Activated CD4-positive, CD25-positive, alpha-beta regulatory T cell (primary cell): Measurements from ENCODE around the gene CFAP57.
"Not testable (repeated sequence)": the region's sequence is repeated elsewhere in the genome, so short reads cannot be mapped to it uniquely, and the experiment has no call there.

ENCODE experiments used
- DNase-seq, 4 experiments: peaks; one replicate each; lab custom pipeline; 2025; lab: John Stamatoyannopoulos, UW

The CFAP57 gene

GRCh38 chr1:43171876-43172526, at the start of gene CFAP57, which contains the start of gene EBNA1BP2:
Gene CFAP57, plus strand, starts transcription at chr1:43172330. Its CDS starts 424 bp downstream, at chr1:43172754.
Gene EBNA1BP2, minus strand, starts transcription at chr1:43172290. Its CDS starts 172 bp downstream, at chr1:43172118.
- peak; percentile 74 to 85 (median 78) for DNase-seq

DNA sequence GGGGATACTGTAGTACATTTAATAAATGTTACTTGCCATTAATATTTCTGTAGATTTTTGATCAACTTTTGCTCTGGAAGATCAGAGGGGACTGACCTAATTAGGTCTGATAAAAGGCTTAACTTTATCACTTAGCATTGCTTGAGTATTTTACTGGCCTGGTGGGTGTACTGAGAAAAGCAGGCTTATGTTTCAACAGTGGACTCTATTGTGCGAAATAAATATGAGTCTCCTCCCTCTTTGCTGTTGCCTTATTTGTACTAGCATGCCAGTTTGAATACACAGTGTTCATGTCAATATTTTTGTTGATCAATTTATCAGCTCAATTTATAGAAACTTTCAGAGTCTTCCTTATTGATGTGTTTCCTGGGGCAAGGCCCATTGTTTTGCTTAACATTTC, 49.1 kb upstream of the CFAP57 start:
- DNase-seq: no peak

GRCh38 chr1:43128816-43129215, 43.3 kb upstream of the CFAP57 start:
- DNase-seq: no peak

DNA sequence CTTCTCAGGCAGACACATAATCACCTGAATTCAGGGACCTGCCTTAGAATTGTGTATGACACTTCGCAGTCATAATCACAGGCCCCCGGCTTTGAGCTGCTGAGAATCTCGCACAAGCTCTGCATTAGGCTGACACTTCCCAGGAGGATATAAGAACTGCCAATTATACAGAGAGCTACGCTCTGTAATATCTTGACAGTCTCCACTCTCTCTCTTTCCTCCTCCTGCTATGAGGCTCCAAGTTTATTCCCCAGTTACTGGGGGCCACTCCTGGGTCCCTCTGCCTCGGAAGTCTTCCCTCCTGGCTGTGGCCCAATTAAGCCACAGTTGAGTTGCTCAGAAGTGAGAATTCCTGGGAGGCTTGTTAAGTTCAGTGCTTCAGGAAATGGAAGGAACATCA, 42.7 kb upstream of the CFAP57 start:
- no peak for DNase-seq

- DNase-seq: no peak
Observed at GRCh38 chr1:43134068-43134467, 38.1 kb upstream of the CFAP57 start.

DNA sequence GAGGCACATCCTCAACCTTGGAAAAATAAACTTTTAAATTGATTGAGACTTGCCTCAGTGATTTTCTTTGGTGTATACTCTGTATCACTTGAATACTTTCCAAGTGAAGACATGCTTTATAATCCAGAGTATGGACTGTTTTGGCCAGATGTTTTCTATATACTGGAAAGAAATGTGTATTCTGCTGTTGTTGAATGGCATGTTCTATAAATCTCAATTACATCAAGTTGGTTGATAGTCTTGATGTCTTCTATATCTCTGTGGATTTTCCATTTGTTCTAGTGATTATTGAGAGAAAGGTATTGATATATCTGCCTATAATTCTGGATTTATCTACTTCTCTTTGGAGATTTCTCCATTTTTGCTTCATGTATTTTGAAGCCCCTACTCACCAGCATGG, 37.5 kb upstream of the CFAP57 start:
- DNase-seq: no peak

DNA sequence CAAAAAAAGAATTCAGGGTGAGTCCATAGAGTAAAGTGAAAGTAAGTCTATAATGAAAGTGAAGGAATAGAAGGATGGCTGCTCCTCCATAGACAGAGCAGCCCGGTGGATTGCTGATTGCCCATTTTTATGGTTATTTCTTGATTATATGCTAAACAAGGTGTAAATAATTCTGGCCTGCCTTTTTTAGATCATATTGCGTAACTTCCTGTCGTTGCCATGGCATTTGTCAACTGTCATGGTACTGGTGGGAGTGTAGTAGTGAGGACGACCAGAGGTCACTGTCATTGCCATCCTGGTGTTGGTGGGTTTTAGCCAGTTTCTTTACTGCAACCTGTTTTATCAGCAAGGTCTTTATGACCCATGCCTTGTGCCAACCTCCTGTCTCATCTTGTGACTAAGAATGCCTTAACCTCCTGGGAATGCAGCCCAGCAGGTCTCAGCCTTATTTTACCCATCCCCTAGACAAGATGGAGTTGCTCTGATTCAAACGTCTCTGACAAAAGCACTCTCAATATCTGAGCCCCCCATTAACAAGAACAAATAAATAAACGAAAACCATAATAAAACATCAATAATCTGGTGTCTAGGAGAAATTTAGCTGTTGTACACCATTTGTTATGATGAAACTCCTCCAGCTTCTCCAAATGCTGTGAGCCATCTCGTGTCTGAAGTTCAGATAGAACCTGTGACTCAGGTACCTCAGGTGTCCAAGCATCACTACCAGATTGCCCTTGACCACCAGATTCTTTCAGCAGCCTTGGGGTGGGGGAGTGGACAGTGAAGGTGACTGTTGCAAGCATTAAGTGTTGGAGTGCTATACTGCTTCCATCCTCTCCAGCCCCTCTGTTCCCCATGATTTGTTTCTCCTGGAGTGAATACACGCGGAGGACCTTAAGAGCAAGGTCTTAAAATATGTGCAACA, 36.0 kb upstream of the CFAP57 start:
- no peak for DNase-seq

DNA sequence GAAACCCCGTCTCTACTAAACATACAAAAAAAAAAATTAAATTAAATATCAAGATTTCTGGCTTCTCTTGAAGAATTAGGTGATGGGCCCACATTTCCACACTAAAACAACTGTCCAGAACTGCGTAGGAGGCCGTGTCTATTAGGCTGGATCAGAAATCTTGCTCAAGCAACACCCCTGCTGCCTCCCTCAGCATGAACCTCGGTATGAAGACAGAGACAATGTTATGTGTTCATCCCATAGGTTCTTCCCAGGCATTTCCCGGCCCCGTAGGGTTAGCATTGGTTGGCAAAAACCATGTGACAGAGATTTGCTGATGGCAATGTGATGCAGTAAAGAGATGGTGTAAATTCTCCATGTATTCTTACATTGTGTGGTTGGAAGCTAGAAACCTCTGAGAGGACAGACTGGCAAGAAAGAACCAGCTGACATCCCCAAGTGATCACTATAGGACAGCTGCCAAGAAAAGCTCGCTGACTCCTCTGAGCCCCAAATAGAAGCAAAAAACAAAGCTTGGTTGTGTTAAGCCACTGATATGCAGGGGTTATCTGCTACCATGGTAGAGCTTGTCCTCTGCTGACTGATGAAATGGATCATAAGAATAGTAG, 34.6 kb upstream of the CFAP57 start:
- no peak for DNase-seq

GRCh38 chr1:43139295-43139694, 32.8 kb upstream of the CFAP57 start:
- DNase-seq: not testable (repeated sequence)

DNA sequence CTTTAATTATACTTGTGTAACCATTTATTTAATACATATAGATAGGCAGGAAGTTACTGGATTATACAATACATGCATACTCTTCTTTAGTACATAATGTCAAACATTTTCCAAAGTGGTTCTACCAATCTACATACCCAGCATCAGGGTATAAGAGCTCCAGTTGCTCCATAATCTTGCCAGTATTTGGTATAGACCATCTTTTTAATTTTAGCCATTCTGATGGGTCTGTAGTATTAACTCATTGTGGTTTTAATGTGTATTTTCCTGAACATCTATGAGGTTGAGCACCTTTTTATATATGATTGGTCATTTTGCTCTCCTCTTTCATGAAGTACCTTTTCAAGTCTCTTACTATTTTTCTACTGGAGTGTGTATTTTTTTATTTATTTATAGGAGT, 32.1 kb upstream of the CFAP57 start:
- no peak for DNase-seq

DNA sequence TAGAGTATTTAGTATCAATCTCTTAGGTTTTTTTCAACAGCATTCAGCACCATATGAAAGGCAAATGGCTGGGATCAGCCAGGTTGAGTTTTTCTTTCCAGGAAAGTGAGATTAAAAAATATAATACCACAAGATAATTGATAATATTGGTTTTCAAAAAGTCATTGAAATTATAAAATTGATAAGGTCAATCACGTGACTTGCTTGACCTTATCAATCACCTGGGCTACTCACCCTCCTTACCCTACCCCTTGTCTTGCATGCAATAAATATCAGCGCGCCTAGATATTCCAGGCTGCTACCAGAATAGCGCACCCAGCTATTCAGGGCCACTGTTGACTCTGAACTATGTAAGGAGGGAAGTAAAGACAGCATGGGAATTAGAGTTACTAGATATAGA, 31.5 kb upstream of the CFAP57 start:
- DNase-seq: no peak

- DNase-seq: no peak
Observed at GRCh38 chr1:43143441-43143888, 28.7 kb upstream of the CFAP57 start.

- DNase-seq: no peak
Observed at GRCh38 chr1:43144237-43144636, 27.9 kb upstream of the CFAP57 start.

DNA sequence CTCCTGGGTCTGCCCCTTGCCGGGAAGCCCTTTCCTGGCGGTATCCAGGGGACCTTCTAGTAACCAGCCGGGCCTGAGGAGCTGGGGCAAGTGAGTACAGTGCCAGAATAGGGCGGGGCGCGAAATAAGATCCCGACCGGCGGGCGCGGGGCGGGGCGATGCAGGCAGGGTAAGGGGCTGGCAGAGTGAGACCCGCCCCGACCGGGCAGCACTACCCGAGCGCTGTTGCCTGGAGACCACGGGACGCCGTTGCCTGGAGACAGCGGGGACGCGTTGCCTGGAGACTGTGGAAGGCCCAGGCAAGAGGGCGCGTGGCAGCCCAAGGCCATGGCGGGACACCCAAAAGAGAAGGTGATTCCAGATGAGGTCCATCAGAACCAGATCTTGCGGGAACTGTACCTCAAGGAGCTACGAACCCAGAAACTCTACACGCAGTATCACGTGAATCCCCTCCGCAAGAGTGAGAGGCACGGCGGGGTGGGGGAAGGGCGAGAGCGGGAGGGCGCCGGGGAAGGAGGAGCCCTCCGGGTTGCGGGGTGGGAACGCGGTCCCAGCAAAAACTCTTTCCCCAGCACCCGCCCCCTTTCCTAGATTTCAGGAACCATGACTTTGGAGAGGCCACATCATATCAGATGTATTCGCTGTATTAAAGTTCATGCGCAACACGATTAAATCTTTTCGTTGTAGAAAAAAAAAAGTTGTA, 24.4 kb upstream of the CFAP57 start:
- peak in 1 of 4 experiments; percentile 8 for DNase-seq

- no peak for DNase-seq
Observed at GRCh38 chr1:43149889-43150288, 22.2 kb upstream of the CFAP57 start.

GRCh38 chr1:43152866-43153265, 19.3 kb upstream of the CFAP57 start:
- no peak for DNase-seq

- no peak for DNase-seq
Observed at GRCh38 chr1:43153443-43153842, 18.7 kb upstream of the CFAP57 start.

DNA sequence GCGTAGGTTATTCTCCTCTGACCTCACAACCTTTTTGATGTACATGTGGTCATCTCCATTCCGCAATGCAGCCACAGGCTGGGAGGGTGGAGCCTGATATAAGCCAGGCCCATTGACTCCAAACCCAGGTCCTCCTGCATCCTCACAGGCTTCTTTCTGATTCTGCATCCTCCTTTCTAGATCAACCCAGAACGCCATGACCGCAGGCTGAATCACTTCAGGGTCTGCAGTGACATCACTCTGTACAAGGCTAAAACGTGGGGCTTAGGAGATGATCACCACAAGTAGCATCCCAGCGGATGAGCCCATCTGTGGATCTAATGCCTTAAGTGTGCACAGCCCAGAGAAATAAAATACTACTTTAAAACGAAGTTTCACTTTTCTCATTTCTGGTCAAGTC, 16.1 kb upstream of the CFAP57 start:
- no peak for DNase-seq

DNA sequence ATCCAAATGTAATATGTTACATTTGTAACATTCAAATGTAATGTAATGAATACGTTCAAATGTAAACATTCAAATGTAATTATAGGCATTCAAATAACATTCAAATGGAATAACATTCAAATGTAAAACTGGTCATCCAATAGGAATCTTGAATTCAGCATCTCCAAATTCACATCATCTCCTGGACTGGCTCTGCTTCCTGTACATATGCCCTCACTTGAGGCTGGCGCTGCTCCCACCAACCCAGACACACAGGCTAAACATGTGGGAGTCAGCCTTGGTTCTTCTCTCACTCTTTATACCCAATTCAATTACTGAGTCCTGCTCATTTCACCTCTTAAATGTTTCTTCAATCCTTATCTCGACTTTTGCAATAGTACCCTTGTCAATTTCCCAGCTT, 7.0 kb upstream of the CFAP57 start:
- DNase-seq: no peak

DNA sequence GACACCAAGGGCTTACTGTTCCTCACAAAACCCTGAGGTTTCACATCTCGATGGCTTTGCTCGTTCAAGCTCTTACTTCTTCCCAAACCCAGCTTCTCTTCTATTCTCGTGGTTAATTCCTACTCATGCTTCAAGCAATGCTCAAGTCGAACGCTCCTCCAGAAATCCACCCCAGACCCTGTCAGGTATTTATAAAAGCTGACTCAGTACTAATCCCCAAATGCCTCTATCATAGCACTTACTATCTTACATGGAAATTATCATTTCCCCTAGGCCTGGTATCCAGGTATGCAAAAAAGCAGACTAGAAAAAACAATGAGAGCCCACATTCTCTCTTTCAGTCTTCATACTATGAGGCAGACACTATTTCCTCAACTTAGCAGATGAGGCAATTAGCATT, 6.4 kb upstream of the CFAP57 start:
- no peak for DNase-seq

- no peak for DNase-seq
Observed at GRCh38 chr1:43171312-43171875, 736 bp upstream of the CFAP57 start.

DNA sequence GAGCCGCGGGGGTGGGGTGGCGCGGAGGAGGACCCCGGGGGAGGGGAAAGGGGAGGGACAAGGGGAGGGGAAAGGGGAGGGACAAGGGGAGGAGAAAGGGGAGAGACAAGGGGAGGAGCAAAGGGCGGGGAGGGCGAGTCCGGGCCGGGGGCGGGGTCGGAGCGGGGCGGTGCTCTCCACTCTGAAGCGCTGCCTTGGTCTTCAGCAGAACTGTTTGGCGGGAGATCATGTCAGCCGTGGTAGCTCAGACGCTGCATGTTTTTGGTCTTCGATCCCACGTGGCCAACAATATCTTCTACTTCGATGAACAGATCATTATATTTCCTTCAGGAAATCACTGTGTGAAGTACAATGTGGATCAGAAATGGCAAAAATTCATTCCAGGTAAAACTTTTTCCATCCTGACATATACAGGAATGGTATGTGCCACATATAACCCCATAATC, 420 bp downstream of the CFAP57 start:
- DNase-seq: peak; percentile 77 to 85 (median 80)
